CD4-positive, alpha-beta T cell treated with Interleukin-10 for 1 hour (primary cell): Measurements from ENCODE around the gene IQCF2.
"Not testable (repeated sequence)": the region's sequence is repeated elsewhere in the genome, so short reads cannot be mapped to it uniquely, and the experiment has no call there.

ENCODE experiments used
- DNase-seq: peaks from one replicate; pipeline ENCODE4 v3.0.0-alpha.2; 2020

Gene IQCF2

DNA sequence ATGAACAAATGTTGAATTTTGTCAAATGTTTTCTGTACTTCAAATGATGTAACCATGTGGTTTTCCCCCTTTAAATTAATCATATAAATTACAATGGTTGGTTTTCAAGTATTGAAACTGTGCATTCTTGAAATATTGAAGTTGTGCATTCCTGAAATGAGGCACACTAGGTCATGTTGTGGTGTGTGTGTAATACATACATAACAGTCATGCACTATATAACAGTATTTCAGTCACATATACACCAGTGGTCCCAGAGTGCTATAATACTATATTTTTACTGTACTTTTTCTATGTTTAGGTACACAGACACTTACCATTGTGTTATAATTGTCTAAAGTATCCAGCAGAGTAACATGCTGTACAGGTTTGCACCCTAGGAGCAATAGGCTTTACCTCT, 25.0 kb downstream of the IQCF2 start:
- no peak for DNase-seq

DNA sequence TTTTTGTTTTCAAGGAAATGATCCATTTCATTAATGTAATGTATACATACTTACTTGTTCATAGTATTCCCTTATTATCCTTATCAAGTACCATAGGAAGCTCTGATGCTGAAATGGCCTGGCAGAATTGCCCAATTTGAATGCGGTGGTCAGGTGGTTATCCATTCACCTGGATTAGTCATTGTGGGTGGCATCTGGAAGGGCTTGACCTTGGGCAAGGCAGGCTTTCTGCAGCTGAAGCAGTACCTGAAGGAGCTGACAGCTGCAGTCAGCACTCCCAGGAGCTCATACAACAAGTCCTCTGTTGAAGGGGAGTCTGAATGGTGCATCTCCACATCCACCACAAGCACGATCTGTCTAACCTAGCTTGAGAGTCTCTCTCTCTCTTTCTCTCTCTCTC, 26.2 kb downstream of the IQCF2 start:
- no peak for DNase-seq

DNA sequence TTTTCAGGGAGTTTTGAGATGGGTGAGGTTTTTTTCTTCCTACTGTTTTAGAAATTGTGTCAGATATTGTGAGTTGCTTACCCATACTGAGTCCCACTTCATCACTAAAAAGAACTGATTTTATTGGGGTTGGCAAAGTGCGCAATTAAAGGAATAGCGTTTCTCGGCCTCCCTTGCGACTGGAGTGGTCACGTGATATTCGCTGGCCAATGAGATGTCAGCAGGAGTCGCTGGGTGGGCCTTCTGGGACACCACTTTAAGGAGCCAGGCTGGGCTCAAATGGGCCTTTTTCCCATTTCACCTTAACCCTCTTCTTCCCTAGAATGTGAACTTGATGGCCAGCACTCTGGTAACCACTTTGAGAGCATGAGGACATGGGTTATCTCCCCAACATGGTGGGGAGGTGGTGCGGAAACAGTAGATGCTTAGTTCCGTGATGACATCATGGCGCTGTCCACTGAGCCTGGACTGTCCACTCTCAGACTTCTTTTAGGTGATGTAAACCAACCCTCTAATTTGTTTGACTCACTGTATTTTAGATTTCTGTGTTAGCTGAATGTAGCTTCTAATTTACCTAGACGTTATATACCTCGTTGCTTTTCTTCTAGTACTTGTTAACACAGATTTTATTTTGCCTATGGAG, 27.2 kb downstream of the IQCF2 start:
- DNase-seq = no peak

DNA sequence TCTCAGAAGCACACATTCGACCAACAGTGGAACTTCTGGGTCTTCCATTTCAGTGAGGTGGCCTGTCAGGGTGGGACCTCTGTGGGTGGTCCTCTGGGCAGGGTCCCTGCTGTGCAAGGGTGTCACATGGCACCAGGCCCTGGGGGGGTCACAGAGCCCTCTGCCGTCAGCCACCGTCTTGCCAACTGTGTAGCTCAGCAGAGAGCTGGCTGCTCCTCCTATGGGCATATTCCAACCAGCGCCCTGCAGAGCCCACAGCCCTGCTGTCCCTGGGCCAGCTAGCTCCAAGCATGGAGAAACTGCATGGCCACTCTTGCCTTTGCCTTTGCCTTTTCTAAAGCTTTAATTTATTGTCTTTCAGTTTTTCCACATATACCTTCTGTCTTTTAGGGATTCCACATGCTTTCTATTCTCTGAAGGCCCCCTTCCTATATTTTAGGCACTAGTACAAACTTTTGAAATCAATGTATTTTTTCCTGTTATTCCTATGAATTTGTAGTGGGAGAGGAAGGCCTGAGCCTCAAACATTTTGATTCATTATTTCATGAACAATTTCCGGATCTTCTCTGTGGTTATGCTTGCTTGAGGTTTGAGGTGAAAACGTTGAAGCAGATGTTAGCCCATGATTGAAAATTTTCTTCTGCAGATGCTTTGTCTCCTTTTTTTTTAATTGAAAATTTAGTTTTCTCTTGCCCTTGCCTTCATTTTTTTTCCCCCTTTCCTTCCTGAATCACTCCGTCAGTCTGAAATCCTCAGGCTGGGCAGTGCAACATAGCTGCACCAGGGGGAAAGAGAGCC, 30.0 kb downstream of the IQCF2 start:
- DNase-seq = no peak

DNA sequence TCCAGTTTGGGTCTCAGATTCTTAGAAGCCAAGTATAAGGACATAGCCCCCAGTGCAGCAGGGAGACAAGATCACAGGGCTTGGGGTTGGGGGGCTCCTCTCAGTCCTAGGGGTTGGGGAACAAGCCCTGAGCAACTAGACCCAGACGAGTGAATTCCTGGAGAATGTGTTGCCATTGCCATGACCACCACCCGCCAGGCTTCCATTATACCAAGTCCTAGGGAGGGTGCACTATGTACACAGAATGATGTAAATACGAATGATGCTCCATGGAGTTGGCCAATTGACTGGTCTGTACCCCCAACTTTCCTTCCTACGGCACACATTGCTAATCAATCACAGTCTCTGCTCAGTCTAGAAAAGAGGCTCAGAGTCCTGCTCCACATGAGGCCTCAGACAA, 33.0 kb downstream of the IQCF2 start:
- DNase-seq = no peak

DNA sequence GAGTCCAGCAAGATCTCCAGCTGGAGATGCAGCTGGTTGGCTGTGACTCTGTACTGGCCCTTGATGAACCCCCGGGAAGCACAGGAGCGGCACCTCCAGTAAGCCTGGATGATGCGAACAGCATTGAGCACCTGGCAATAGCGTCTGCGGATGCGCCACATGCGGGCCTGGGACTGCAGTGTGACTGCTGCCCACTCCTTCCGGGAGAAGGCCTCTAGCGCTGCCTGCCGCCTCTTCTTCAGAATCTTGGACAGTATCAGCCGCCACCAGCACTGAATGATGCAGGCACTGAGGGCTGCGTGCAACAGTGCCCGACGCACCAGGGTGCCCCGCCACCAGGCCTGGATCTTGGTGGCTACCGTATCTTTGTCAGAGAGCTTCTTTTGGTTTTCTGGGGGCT, 33.5 kb downstream of the IQCF2 start:
- DNase-seq = no peak

DNA sequence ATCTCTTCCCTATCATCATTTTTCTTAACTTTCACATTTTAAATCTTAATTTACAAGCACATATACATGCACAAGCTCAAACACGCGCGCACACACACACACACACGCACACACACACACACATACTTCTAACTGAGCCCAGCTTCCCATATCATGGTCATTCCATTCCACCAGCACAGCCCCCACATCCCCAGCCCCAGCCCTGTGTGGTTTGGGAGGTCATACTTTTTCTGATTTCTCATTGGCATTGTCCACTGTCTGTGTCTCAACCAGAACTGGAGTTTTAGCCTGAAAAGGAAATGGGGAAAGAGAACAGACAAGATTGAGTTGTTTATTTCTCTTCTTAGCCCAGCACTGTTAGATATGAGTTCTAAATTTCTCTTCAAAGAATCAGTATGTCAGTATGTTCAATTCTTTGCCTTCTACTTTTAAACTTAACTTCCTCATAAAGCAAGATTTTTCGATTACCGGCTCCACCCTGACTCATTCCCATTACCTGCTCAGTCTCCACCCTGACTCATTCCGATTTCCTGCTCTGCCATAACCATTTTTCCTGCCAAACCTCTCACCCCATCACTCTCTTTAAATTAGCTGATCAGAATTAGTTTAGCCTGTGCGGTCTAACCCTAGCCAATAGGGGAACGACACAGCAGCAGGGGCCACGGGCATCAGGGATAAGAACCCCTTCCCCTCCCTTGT, 35.3 kb downstream of the IQCF2 start:
- DNase-seq = no peak

DNA sequence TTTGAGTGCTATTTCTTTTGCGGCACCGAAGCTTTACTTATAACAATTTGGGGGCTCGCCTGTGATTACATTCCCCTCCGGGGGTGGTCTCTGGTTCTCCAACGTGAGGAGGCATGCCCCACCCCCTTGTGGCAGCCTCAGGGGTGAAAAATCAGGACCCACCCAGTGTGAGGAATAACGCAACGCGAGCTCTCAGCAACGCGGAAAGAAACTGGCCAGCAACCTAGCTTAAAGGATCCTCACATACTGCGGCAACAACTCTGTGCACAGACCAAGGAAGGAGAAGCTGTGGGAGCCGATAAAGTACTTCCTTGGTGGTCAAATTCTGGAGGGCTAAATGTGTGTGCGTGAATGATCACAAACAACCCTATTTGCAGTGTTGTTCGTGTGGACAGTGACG, 36.0 kb downstream of the IQCF2 start:
- no peak for DNase-seq

DNA sequence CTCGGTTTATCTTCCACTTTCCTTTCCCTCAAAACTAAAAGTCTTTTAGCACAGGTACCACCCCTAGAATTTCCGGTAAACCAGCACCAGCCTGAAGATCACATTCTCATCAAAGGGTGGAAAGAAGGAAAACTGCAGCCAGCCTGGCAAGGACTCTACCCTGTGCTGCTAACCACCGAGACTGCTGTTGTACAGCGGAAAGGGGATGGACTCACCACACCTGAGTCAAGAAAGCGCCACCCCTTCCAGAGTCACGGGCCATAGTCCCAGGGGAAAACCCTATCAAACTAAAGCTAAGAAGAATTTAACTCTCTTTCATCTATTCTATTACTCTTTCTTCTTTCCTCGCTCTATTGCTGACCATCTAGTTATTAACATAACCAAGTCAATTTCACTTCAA, 38.6 kb downstream of the IQCF2 start:
- not testable (repeated sequence) for DNase-seq

DNA sequence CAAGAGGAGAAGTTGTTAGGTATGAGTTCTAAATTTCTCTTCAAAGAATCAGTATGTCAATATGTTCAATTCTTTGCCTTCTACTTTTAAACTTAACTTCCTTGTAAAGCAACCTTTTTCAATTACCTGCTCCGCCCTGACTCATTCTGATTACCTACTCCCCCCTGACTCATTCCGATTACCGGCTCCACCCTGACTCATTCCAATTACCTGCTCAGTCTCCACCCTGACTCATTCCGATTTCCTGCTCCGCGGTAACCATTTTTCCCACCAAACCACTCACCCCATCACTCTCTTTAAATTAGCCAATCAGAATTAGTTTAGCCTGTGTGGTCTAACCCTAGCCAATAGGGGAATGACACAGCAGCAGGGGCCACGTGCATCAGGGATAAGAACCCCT, 40.9 kb downstream of the IQCF2 start:
- DNase-seq = not testable (repeated sequence)

DNA sequence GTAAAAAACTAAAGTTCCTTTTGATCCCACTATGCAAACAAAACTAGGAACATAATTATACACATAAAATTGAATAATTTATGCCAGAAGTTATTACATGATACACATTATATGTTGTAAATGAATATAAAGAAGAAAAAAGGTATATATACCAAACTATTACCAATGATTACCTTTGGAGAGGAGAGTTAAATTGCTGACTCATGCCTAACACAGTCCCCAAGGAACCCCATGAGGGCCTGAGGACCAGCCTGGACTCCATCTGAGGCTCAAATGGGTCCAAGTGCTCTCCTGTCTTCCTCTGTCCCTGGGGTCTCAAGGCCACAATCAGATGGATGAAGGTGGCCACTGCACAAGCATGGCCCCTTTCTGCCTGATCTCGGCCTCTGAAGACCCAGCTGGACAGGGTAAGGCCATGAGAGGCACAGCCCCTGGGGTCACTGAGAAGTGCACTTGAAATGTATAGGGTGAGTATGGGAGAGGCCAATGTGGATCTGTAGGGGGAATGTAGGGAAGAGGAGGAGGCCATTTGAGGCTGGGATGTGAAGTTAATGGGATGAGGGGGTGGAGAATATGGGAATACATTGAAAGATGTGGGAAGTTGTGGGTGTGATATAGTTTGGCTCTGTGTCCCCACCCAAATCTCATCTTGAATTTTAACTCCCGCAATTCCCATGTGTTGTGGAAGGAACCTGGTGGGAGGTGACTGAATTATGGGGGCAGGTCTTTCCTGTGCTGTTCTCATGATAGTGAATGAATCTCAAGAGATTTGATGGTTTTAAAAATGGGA, 42.8 kb downstream of the IQCF2 start:
- DNase-seq = no peak

DNA sequence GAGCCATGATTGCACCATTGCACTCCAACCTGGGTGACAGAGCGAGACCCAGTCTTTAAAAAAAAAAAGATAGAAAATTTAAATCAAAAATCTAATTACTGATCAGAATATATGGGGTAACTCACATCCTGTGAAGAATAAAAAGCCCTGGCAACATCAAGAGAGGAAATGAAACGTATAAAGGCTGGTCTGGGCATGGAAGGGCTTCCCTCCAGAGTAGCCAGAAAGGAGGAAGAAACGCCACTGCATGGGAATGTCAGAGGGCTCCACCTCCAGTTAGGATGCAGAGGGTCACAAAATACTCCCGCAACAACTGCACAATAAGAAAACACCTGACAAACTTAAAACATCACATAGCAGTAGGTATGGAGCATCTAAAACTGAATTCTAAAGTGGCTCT, 46.6 kb downstream of the IQCF2 start:
- DNase-seq = no peak
